22Rv1 (cell line): ENCODE measurements around the gene OGFOD2.

ENCODE experiments used
- ZFX ChIP-seq: fragments of 450-650 bp; IDR thresholded peaks from 2 replicates; pipeline ENCODE4 v1.6.1; 2017; ENCODE audit warnings: antibody characterized with exemption, borderline replicate concordance
- TF ChIP-seq, protein P1 (sequence below): fragments of 450-650 bp; IDR thresholded peaks from 2 replicates; pipeline ENCODE4 v1.5.1; 2017; ENCODE audit warnings: mild to moderate bottlenecking

GRCh38 chr12:122984612-122985337 lies 9.7 kb downstream of the OGFOD2 start:
- TF ChIP-seq, protein P1, sequence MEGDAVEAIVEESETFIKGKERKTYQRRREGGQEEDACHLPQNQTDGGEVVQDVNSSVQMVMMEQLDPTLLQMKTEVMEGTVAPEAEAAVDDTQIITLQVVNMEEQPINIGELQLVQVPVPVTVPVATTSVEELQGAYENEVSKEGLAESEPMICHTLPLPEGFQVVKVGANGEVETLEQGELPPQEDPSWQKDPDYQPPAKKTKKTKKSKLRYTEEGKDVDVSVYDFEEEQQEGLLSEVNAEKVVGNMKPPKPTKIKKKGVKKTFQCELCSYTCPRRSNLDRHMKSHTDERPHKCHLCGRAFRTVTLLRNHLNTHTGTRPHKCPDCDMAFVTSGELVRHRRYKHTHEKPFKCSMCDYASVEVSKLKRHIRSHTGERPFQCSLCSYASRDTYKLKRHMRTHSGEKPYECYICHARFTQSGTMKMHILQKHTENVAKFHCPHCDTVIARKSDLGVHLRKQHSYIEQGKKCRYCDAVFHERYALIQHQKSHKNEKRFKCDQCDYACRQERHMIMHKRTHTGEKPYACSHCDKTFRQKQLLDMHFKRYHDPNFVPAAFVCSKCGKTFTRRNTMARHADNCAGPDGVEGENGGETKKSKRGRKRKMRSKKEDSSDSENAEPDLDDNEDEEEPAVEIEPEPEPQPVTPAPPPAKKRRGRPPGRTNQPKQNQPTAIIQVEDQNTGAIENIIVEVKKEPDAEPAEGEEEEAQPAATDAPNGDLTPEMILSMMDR: no peak
- no peak for TF ChIP-seq ZFX
